Activated CD4-positive, alpha-beta T cell treated with anti-CD3 and anti-CD28 coated beads for 4 hours (primary cell): ENCODE measurements around the gene HBS1L.
A peak's percentile ranks its signal among the peaks of the same experiment; 100 is the strongest.

Experiments
- DNase-seq, 2 donors: peaks; one replicate each; pipeline ENCODE4 v3.0.0-alpha.2; 2020

HBS1L gene

DNA sequence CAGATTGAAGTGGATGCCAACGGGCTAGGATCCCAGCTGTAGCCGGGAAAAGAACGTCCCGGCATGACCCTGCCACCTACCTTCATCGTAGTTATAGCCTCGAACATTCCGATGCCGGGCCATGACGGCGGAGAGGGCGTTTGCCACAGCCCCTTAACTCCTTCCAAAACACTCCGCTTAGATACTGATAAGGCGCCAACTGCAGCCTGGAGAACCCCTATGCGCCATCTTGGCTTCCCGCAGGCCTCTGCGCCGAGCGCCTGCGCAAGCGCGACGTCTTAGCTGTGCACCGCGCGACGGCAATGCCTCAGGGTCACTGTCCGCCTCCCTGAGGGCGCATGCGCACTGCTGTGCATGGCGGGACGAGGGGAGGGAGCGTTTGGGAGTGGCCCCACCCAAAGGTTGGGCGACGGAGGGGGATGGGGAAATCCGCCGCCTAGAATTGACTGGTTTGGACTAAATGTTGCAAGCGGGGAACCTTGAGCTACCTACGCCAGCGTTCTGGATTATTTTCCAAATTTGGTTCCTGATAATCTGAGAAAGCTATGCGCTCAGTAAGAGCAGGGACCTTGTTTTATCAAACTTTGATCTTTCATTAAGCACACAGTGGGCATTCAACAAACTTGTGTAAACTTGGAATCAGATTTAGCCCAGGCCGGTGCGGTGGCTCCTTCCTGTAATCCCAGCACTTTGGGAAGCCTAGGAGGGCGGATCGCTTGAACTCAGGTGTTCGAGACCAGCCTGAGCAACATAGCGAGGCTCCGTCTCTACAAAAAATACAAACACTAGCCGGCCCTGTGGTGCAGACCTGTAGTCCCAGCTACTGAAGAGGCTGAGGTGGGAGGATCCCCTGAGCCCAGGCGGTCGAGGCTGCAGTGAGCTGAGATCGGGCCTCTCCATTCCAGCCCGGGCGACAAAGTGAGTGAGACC, at the start of gene HBS1L:
HBS1L (minus strand) TSS at position 254 of the 930 bp plus-strand sequence; CDS start at position 123, 131 bp downstream.
- DNase-seq, result peak; percentile 96

DNA sequence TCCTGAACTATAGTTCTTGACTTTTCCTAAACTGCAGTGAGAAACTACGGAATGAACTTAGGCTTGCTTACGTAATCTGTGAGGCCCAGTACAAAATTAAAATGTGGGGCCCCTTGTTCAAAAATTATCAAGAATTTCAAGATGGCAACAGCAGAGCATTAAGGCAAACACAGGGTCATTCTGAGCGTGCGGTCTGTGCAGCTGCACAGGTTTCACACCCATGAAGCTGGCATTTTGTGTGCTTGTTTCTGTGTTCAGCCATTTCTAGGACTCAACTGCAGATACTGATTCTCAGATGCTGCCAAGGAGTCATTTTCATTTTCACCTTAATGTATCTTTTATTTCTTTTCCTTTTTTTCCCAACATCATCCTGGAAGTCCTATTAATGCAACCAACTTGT, 49.6 kb upstream of the HBS1L start:
- no peak for DNase-seq

DNA sequence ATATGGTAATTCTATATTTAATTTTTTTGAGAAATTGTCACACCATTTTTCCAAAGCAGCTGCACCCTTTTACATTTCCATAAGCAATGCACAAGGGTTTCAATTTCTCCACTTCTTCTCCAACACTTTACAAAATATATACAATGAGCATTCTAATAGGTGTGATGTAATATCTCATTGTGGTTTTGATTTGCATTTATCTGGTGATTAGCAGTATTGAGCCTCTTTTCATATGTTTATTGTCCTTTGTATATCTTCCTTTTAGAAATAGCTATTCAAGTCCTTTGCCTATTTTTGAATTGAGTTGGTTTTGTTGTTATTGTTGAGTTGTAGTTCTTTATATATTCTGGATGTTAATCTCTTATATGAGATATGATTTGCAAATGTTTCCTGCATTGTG, 47.6 kb upstream of the HBS1L start:
- no peak for DNase-seq

DNA sequence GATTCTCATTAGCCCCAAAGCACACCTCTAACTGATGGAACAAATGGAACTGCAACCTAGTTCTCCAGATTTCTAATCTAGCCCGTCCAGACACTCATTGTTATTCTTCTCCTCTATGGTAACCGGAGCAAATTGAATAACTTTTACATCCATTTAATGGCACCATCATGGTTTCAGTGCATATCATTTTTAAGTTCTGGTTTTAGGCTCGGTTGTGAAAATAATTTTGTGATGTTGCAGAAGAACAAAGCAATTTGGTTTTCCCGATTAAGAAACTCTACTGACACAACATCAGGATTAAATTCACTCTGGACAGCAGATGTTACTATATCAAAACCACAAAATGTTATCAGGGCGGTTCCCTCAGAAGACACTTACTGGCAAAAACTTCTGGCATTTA, 42.5 kb upstream of the HBS1L start:
- DNase-seq, result no peak

DNA sequence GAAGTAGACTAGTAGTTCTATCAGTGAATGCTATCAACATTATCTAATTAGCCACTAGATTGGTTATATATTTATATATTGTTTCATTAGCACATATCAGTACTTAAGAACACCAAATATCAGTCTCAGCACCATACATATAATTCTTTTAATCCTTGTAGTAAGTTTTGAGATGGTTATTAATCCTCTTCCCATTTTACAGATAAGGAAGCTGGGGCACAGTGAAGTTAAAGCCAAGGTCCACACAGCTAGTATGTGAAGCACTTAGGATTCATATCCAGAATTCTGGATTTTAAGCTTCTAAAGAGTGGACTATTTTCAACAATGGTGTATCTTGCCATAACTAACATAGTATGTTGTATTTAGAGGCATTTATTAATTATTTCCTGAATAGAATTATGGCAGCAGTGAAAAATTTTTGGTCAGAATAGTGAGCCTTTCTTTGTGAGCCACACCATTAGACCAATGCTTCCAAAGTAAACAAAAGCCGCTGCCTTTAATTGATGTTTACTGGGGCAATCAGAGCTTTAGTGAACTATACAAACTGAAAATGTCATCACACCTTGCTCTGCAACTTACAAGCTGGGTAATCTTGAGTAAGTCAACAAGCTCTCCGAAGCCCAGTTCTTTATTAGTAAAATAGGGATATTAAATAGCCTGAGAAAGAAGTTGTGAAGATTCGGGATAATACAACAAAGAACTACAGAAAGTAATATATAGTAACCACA, 41.9 kb upstream of the HBS1L start:
- no peak for DNase-seq

DNA sequence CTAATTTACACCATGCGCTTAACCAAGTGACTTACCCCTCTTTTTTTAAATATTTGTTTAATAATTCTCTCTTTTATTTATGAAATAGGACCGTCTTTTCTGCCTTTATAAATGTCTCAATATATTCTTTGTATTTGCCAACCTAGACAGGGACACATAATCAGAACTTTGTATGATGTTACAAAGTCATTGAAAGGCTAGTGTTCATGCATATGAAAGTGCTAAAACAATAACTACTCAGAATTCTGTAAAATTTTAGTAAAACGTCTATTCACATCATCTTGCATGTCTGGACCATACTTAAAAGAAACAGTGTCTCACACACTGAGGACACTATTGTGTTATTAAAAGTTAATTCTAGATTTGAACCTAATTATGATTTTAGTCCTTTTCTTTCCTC, 41.1 kb upstream of the HBS1L start:
- DNase-seq, result no peak

DNA sequence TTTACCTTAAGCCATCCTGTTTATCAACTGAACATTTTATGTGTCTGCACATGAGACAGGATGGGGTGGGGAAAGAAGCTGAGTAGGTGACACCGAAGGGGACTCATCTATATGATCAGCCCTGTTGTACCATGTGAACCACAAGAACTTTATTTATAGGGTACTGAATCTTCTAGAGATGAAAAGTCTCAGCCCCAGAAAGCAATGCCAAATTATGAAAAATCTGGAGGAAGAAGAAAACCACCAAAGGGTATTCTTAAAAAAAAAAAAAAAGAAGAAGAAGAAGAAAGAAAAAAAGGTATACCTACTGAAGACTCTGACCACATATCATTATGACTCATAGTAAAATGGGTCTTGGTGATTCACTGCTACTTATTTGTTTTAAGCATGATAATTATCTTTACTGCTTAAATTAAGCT, 39.8 kb upstream of the HBS1L start:
- peak; percentile 47 to 49 for DNase-seq

DNA sequence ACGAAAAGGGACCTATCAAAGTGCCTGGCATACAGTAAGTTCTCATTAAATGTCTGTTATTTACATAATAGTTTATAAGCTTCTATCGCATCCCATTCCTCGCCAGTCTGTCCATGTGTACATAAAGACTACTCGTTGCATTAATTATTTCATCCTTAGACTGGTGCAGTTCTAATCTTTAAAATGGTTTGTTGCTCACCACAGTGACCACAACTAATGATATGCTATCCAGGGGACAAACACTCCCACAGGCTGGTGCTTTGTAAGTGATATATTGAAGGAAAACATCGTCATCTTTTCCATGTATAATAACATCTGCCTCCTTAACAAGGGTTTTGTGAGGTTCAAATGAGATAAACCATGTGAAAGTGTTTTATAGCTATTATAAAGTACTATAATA, 39.0 kb upstream of the HBS1L start:
- DNase-seq, result no peak

DNA sequence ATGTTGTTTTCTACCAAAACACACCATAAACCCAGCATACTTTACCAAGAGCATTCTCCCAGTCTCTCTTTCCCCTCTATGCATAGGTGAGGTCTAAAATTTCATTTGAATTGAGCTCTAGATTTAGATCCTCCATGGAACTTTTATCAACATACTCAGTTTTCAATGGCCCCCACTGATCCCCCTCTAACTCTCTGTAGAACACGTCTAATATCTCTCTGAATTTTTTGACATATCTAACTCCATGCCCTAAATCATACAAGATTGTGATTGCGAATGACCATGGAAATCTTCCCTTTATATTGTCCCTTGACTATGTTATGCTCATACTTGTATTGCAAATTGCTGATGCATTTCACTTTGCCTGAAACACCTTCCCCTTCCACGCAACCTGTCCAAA, 38.1 kb upstream of the HBS1L start:
- DNase-seq, result no peak

DNA sequence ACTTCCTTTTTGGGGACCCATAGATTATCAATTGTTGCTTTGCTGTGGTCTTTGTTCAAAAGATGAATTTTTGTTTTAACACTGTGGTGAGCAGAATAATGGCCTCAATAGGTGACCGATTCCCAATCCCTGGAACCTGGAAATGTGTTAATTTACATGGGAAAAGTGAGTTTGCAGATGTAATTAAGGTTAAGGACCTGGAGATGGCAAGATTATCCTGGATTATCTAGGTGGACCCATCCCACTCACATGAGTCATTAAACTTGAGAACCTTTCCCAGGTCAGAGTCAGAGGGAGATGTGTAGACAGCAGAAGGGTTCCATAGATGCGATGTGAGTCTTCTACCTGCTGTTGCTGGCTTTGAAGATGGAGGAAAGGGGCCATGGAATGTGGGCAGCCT, 36.2 kb upstream of the HBS1L start:
- no peak for DNase-seq

DNA sequence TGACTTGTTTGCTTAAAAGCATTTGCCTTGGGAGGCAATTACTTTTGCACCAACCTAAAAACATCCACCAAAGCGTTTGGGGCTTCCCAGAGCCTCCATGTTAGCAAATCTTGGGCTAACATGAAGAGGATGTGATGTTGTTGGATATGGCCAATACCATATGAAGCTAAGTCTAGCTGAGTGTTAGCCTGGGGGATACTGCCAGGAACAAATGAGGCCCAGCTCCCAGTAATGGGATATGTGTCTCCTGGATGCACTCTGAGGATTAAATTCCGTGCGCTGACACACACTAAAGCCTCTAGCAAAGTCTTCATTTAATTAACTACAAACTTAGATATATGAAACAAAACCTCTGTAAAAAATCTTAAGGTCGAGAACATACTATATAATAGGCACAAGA, 35.3 kb upstream of the HBS1L start:
- no peak for DNase-seq

DNA sequence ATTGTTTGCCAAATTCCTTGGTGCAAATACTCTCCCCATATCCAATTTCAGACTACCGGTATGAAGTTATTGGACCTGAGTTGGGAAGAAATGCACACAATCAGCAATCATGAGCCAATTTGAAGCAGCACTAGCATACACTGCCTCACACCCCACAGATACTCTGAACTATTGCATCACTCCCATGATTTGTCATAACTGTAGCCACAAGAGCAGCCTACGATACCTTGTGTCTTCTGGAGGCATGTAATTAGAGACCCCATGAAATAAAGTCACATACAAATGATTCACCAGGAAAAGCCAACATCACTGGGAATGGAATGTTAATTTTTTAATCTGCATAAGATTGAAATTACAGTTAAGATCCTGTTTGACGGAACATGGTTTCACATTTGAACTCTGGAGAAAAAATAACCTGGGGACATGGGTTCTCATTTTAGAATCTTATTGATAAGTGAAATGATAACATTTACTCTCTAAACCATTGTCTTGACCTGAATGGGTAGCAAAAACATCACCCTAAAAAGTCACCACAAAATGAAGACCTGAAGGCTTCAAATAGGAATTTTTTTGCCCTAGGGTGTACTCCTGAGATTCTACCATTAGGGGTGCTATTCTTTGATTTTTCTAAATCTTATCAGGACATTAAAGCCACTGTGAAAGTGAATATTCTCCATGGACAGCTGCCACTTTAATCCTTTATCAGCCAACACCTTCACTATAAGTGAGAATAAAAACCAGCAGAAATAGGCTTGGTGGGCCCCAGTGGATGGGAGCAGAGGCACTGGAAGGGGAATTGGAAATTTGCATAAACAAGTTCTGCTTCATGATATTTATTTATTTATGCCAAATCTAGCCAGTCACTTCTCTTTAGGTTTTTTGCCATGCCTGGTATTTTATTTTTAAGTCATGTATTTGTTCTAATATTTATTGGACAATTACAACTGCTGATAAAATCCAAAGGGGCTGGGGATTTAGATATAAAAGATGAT, 34.5 kb upstream of the HBS1L start:
- DNase-seq, result peak; percentile 23 to 33

DNA sequence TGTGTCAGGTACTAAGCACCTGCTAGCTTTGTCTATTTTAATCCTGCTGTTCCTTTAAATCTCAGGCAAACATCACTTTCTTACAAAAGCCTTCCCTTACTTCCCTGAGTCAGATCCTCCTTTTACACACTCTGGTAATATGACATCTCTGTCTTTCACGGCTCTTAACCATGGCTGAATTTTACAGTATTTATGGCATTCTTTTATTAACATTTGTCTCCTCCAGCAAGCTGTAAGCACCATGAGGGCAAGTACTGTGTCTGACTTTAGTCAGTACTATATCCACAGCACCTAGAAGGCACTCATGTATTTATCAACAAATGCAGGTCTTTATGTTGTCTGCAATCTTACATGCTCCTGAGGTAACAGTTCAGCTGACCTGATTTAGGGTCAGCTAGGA, 33.7 kb upstream of the HBS1L start:
- no peak for DNase-seq

DNA sequence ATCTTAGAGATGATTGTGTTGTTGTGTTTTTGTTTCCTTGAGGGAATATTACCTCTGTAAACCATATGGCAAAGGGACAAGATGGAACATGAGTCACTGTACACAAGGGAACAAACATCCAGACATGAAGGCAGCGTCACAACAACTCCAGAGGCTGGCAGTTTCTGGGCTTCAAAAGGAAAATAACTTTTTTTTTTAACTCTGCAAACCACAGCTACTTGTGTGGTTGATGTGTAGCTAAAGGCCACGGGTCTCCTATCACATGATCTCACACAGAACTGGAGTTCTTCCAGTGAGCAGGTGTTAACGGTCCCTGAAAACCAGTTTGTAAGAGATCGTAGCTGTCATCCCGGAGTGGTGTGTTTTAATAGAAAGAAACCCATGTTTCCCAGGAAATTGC, 33.2 kb upstream of the HBS1L start:
- DNase-seq, result peak; percentile 36 to 46

DNA sequence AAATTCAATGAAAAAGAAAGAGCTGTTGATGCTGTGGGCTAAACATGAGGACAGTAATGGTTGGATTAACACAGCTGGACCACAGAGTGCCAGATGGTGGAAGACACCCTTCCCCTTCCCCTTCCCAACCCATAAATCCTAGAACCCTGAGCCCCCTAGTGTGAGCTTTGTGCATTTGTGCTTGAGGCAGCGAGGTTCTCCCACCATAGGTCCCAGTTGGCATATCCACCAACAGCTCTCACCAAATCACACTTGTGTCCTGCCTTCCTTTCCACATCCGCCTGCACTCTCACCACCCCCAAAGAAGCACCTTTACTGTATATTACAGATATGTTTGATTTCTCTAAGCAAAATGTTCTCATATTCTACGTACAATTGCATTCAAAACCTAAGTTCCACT, 32.8 kb upstream of the HBS1L start:
- DNase-seq, result no peak

DNA sequence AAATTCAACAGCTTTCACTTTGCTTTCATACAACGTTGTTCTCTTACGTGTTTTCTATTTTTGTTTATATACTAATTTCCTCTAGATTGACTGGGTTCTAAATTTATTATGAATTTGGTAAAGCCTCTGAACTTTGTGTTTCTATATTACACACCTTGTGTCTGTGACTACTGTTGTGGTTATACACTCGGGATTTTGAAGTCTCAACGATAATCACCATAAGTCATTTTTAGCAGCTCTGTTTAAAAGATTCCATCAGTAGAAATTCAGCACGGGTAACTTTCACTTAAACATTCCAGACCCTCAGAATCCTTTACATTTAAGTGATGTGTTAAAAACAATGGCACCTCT, 31.8 kb upstream of the HBS1L start:
- DNase-seq, result no peak

DNA sequence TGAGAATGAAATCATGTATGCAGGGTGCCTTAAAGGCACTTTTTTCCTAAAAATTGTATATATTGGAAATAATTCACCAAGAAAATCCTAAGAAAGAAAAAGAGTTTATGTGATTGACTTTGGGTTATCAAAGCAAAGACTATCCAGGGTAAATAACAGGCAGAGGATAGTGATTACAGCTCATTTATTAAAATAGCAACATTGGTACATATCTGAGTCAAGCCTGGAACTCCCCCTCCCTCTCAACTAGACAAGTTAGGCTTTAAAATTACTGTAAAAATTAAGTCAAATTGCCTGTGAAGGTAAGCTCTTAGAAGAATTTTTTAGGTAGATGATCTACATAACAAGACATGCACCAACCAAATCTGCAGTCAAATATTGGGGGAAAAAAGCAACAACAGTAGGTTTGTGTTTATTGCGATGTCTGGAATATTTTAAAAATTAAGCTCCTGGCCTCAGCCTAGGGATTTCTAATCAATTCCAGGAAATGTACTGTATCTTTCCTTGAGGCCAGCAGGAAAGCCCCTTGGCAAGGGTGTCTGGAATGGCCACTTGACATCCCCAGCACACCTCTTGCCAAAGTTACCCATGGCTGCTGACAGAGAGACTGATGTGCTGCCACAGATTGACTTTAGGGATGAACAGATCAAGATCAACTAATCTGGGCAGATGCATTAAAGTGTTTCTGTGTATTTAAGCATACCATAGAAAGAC, 31.2 kb upstream of the HBS1L start:
- no peak for DNase-seq

DNA sequence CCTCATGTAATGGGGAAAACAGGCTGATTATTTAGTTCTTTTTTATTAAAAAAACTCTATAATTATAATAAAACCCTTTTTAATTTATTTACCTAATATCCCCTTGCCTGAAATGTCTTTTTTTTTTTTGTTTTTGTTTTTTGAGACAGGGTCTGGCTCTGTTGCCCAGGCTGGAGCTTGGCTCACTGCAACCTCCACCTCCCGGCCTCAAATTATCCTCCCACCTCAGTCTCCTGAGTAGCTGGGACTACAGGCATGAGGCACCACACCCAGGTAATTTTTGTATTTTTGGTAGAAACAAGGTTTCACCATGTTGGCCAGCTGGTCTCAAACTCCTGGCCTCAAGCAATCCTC, 30.3 kb upstream of the HBS1L start:
- no peak for DNase-seq

DNA sequence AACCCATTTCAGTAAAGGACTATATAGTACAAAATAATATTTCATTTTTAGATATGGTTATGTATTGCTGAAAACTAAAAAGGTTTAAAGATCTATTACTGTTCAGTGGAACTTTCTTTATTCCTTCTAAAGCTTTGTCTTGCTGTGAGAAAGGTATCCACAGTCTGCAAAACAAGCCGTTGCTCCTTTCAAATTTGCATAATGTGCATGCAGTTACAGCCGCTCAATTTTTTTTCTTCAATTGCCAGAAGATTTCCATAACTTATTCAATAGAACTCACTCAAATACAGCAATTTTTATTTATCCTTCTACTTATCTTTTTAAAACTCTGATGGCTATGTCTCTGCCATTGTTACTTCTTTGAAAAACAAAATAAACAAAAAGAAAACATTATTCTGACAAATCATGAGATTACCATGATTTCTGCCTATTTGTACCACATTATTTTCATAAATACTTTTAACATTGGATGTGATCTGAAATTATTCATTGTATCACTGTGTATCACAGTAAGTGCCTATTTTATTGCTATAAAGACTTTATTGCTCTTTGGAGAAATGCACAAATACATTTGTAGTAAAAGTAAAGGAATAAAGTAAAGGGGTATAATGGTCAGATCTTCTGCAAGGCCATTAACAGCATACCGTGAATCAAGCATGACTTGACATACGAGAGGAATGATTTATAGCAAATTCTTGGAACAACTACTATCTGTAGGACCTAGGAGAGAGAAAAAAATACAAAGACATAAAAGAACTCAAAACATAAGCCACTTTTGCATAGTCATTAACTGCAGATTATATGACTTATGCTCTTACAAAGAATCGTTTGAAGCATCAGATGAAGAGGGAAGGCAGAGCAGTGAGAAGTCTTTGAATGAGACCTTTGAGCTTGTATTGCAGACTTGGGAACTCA, 29.6 kb upstream of the HBS1L start:
- DNase-seq, result no peak

DNA sequence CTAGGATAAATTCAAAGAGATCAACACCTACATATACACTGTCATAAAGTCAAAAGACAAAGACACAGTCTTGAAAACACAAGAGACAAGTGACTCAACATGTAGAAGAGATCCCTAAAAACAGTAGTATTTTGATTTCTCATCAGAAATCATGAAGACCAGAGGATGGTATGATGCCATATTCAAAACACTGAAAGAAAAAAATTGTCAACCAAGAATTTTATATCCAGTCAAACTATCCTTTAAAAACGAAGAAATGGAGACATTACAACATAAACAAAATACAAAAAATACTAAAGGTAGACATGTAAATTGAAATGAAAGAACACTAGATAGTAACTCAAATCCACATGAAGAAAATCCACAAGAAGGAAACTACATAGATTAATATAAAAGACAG, 27.3 kb upstream of the HBS1L start:
- no peak for DNase-seq

DNA sequence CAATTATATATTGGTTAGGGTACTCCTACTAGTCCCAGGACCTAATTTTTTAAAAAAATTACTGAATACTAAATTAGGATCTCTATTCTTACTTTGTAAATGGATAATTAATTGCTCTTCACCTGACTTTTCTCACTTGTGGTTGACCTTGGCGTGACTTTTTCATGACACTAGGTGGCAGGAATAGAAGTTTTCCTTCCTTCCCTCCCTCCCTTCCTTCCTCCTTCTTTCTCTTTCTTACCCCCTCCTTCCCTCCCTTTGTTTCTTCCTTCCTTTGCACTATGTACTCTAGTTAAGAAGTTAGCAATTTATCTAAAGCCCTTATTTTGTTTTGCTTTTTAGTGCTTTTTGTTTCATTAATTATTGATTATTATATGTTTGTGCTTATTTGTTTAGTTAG, 20.4 kb upstream of the HBS1L start:
- DNase-seq, result no peak
